Endothelial cell of coronary artery (primary cell): Measurements from ENCODE around the gene ZBP1. TPM values are rescaled to one million over a fixed set of nuclear protein-coding genes. Genes with fewer than 3 reads are reported as not detected.

Experiments
- total RNA-seq: library from RNA; depleted of rRNA; stranded (reverse); fragments of >200 nt; gene quantifications from 2 replicates; pipeline ENCODE4 v1.2.3, GENCODE V29; 2014

The ZBP1 gene
- total RNA-seq: not detected in 2 replicates

GRCh38 chr20:57620274-57620990, at the start of gene ZBP1:
ZBP1 (minus strand) TSS chr20:57620426; CDS start chr20:57620295, 131 bp downstream.

GRCh38 chr20:57560554-57561355, 59.5 kb downstream of the ZBP1 start, which contains the start of gene PCK1:
PCK1 (plus strand) TSS chr20:57561110; CDS start chr20:57561412, 302 bp downstream.

Other genes with a start within 250 kb of the ZBP1 start
- 18.8 and 22.9 TPM in 2 replicates for gene RBM38, start 229.0 kb downstream of the ZBP1 start, total RNA-seq
- gene CTCFL, start 95.3 kb downstream of the ZBP1 start, total RNA-seq: under 0.01 TPM in 1 of 2 replicates, not detected in the other
- gene PCK1, start 59.3 kb downstream of the ZBP1 start, total RNA-seq: not detected in 2 replicates
- 9.3 and 13.3 TPM in 2 replicates for gene PMEPA1, start 89.6 kb upstream of the ZBP1 start, total RNA-seq